Activated CD4-positive, alpha-beta T cell treated with anti-CD3 and anti-CD28 coated beads, Interleukin-2, amount 10 ng/mL, durations not matched to agents 7 days and 5 days (primary cell): ENCODE results near the gene ADGRL3. TPM values are rescaled to one million over a fixed set of nuclear protein-coding genes. Genes with fewer than 3 reads are reported as not detected.
"Not testable (repeated sequence)": the region's sequence is repeated elsewhere in the genome, so short reads cannot be mapped to it uniquely, and the experiment has no call there.

Experiments used
- CTCF ChIA-PET: fragments of 350-600 bp; sonication (Branson Sonifier 250); formaldehyde crosslinking; loops from one replicate; lab custom pipeline; 2021; ENCODE audit warnings: antibody characterized with exemption; lab: Charles Lee
- POLR2A ChIA-PET: fragments of 350-600 bp; sonication (Branson Sonifier 250); formaldehyde crosslinking; loops from one replicate; lab custom pipeline; 2021; ENCODE audit warnings: antibody characterized with exemption; lab: Charles Lee
- DNase-seq: peaks from one replicate; pipeline ENCODE4 v3.0.0-alpha.2; 2020
- H3K27ac Mint-ChIP-seq: one replicate; pipeline ENCODE4 v1.8.0; 2021; ENCODE audit warnings: mild to moderate bottlenecking, moderate library complexity, mixed read lengths
- H3K27me3 Mint-ChIP-seq: one replicate; pipeline ENCODE4 v1.8.0; 2021; ENCODE audit warnings: mixed read lengths
- H3K36me3 Mint-ChIP-seq: one replicate; pipeline ENCODE4 v1.8.0; 2021; ENCODE audit warnings: low read depth, mixed read lengths
- H3K4me1 Mint-ChIP-seq: one replicate; pipeline ENCODE4 v1.8.0; 2021; ENCODE audit warnings: mixed read lengths
- H3K4me3 Mint-ChIP-seq: one replicate; pipeline ENCODE4 v1.8.0; 2021; ENCODE audit warnings: mild to moderate bottlenecking, moderate library complexity, mixed read lengths
- H3K9me3 Mint-ChIP-seq: one replicate; pipeline ENCODE4 v1.8.0; 2021; ENCODE audit warnings: mixed read lengths
- total RNA-seq, 2 experiments: library from RNA; stranded (reverse); gene quantifications; one replicate each; pipeline ENCODE4 v1.2.3, GENCODE V29; 2021

The ADGRL3 gene
- total RNA-seq, 2 experiments from 2014 or later: not detected

DNA sequence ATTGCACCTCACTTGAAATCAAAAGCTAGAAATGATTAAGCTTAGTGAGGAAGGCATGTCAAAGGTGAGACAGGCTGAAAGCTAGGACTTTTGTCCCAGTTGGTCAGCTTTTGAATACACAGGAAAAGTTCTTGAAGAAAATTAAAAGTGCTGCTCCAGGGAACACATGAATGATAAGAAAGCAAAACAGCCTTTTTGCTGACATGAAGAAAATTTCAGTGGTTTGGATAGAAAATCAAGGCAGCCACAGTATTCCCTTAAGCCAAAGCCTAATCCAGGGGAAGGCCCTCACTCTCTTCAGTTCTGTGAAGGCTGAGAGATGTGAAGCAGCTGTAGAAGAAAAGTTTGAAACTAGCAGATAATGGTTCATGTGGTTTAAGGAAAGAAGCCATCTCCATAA is 150.8 kb downstream of the ADGRL3 start:
- POLR2A ChIA-PET: no interaction called here
- Mint-ChIP-seq H3K4me3 (no peak overlapping the region), H3K9me3 (peaks cover 2% of the 10 kb centered on the region), H3K36me3 (no peaks in the 10 kb centered on the region), H3K27me3 (no peaks in the 10 kb centered on the region), H3K27ac (no peak overlapping the region), H3K4me1 (no peaks in the 10 kb centered on the region)
- no peak for DNase-seq
- CTCF ChIA-PET: no interaction called here

GRCh38 chr4:61356696-61357095 is 156.6 kb downstream of the ADGRL3 start:
- Mint-ChIP-seq H3K9me3 (peaks cover 7% of the 10 kb centered on the region), H3K27me3 (no peaks in the 10 kb centered on the region)
- POLR2A ChIA-PET: no interaction called here

DNA sequence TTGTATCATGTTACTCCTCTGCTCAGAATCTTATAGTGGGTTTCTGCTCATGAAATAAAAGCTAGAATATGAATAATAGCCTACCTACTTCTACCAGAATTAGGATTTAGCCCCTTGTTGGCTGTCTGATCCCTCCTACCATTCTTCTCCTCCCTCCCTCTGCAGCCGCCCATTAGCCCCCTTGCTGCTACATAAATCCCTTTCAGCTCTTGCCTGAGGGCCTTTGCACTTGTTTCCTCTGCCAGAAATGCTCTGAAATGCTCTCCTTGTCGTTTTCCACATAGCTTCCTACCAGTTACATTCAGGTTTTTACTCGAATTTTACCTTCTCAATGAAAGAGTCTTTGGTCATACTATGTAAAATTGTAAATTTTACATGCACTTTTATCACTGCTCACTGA is 159.2 kb downstream of the ADGRL3 start:
- no peaks in the 10 kb centered on the region for H3K36me3 Mint-ChIP-seq
- ChIA-PET CTCF (no interaction called here), POLR2A (no interaction called here)
- no peak overlapping the region for H3K27ac Mint-ChIP-seq
- H3K4me1 Mint-ChIP-seq: no peaks in the 10 kb centered on the region
- no peak for DNase-seq
- no peak overlapping the region for H3K4me3 Mint-ChIP-seq
- H3K27me3 Mint-ChIP-seq: no peaks in the 10 kb centered on the region
- peaks cover 5% of the 10 kb centered on the region for H3K9me3 Mint-ChIP-seq

More at GRCh38 chr4:61356696-61357095, 156.6 kb downstream of the ADGRL3 start:
- DNase-seq: no peak
- Mint-ChIP-seq H3K4me1 (no peaks in the 10 kb centered on the region), H3K36me3 (no peaks in the 10 kb centered on the region), H3K4me3 (no peak overlapping the region), H3K27ac (no peak overlapping the region)
- CTCF ChIA-PET: no interaction called here

- H3K36me3 Mint-ChIP-seq, CTCF ChIA-PET, H3K4me1 Mint-ChIP-seq, DNase-seq, POLR2A ChIA-PET, H3K4me3 Mint-ChIP-seq, H3K27me3 Mint-ChIP-seq, H3K27ac Mint-ChIP-seq, H3K9me3 Mint-ChIP-seq: not testable (repeated sequence)
Observed at GRCh38 chr4:61372817-61373216, 172.7 kb downstream of the ADGRL3 start.

DNA sequence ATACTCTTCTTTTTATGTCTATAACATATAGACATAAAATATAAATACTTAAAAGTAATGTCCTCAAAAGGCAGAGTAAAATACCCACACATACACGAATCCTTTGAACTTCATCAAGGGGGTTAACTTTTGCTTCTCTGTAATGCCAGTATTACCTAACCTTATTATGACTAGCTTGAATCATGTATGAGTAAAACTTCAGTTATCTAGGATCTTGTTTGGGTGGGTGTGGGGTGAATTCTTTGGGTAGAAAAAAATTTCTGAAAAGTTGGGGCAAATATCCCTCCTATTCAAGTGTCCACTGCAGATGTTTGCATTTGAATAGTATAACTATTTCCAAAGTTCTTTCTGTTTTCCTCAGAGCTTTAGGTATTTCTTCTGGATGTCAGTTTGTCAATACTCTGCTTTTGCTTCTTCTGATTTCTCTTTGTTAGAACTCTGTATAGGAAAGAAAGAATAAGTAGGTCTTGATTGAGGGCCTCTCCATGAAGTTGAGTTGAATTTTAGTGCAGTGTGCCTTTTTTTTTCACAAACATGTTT is 173.8 kb downstream of the ADGRL3 start:
- H3K27ac Mint-ChIP-seq: no peak overlapping the region
- H3K27me3 Mint-ChIP-seq: no peaks in the 10 kb centered on the region
- no peak for DNase-seq
- ChIA-PET POLR2A (no interaction called here), CTCF (no interaction called here)
- no peaks in the 10 kb centered on the region for H3K4me1 Mint-ChIP-seq
- no peak overlapping the region for H3K4me3 Mint-ChIP-seq
- no peaks in the 10 kb centered on the region for H3K9me3 Mint-ChIP-seq
- no peaks in the 10 kb centered on the region for H3K36me3 Mint-ChIP-seq

- Mint-ChIP-seq H3K27me3 (no peaks in the 10 kb centered on the region), H3K9me3 (no peaks in the 10 kb centered on the region), H3K4me1 (no peaks in the 10 kb centered on the region), H3K27ac (no peak overlapping the region), H3K36me3 (no peaks in the 10 kb centered on the region), H3K4me3 (no peak overlapping the region)
- ChIA-PET POLR2A (no interaction called here), CTCF (no interaction called here)
- no peak for DNase-seq
Observed at GRCh38 chr4:61374447-61374891, 174.3 kb downstream of the ADGRL3 start.

DNA sequence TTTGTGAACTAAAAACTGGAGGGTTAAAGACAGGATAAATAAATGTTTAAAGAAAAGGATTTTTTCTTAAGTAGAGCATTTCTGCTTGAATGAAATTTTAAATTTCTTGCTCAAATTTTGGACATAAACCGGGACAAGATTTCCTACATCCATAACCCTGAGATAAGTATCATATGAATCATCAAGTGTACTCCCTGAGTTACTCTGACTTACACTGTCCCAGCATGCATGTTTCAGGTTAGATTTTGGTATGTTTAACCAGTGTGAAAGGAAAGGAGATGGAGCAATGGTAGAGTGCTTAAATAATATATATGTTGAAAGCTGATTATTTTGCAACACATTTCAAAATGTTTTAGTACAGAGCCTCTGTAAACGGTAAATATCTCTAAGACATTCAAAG is 175.2 kb downstream of the ADGRL3 start:
- no peak for DNase-seq
- no peak overlapping the region for H3K4me3 Mint-ChIP-seq
- ChIA-PET POLR2A (no interaction called here), CTCF (no interaction called here)
- no peaks in the 10 kb centered on the region for H3K9me3 Mint-ChIP-seq
- H3K27ac Mint-ChIP-seq: no peak overlapping the region
- no peaks in the 10 kb centered on the region for H3K27me3 Mint-ChIP-seq
- no peaks in the 10 kb centered on the region for H3K36me3 Mint-ChIP-seq
- no peaks in the 10 kb centered on the region for H3K4me1 Mint-ChIP-seq

DNA sequence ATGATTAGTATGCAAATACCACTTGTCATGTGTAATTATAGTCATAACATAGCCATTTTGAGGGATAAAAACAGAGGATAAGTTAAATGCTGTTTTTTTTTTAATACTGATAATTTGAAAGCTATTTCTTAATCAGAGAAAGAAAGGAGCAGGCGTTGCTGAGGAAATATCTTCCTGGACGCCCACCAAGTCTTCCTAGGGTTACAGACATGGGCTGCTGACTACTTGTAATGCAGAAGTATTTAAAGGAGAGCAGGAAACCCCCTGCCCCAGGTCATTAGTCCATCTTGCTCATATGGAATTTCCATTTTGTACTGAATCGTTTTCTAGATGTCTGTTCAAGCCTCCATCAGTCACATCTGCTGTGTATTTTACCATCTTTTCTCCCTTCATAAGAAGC is 176.2 kb downstream of the ADGRL3 start:
- Mint-ChIP-seq H3K4me3 (no peak overlapping the region), H3K4me1 (no peaks in the 10 kb centered on the region), H3K9me3 (no peaks in the 10 kb centered on the region), H3K36me3 (no peaks in the 10 kb centered on the region), H3K27me3 (no peaks in the 10 kb centered on the region), H3K27ac (no peak overlapping the region)
- DNase-seq: no peak
- CTCF ChIA-PET: no interaction called here
- POLR2A ChIA-PET: no interaction called here

DNA sequence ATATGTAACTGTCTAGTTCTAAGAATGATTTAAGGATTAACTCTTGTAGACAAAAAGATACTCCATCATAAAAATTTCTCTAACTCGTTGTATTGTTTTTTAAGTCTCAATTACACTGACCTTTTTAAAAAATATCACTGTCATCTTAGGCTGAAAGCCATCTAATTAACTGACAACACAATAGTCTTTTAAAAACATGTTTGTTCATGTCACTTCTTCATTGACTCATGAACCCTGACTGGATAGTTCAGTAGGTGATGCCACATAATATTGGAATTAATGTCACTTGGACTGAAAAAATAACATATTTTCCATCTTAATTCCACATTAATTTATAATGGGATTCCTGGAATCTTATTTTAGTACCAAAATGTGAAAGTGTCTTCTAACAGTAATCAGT is 179.3 kb downstream of the ADGRL3 start:
- no peaks in the 10 kb centered on the region for H3K9me3 Mint-ChIP-seq
- H3K4me3 Mint-ChIP-seq: no peak overlapping the region
- no peak overlapping the region for H3K27ac Mint-ChIP-seq
- DNase-seq: no peak
- no peaks in the 10 kb centered on the region for H3K36me3 Mint-ChIP-seq
- no peaks in the 10 kb centered on the region for H3K4me1 Mint-ChIP-seq
- ChIA-PET POLR2A (no interaction called here), CTCF (no interaction called here)
- no peaks in the 10 kb centered on the region for H3K27me3 Mint-ChIP-seq

- Mint-ChIP-seq H3K36me3 (no peaks in the 10 kb centered on the region), H3K4me3 (no peak overlapping the region), H3K4me1 (no peaks in the 10 kb centered on the region), H3K9me3 (peaks cover 3% of the 10 kb centered on the region), H3K27ac (no peak overlapping the region), H3K27me3 (no peaks in the 10 kb centered on the region)
- DNase-seq: no peak
- CTCF ChIA-PET: no interaction called here
- POLR2A ChIA-PET: no interaction called here
Observed at GRCh38 chr4:61380865-61381264, 180.7 kb downstream of the ADGRL3 start.

DNA sequence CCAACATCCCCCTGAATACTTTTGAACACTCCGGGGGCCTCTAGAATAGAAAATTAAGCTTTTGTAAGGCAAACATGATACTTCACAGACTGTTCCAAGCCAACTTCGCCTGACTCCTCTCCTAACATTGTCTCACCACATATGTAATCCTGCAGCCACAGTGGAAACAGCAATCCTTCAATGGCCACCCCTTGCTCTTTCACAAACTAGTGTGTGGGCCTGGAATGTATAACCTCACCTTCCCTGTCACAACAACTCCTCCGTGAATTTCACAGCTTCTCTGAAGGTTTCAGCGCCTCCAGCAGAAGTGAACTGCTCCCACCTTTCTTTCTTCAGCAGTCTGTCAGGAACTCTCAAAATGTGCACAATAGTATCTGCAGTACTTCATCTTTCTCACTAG is 185.1 kb downstream of the ADGRL3 start:
- Mint-ChIP-seq H3K4me1 (no peaks in the 10 kb centered on the region), H3K4me3 (no peak overlapping the region), H3K27me3 (no peaks in the 10 kb centered on the region), H3K27ac (no peak overlapping the region), H3K9me3 (peaks cover 6% of the 10 kb centered on the region), H3K36me3 (no peaks in the 10 kb centered on the region)
- no peak for DNase-seq
- POLR2A ChIA-PET: no interaction called here
- CTCF ChIA-PET: no interaction called here

GRCh38 chr4:61387372-61387771 is 187.2 kb downstream of the ADGRL3 start:
- H3K4me1 Mint-ChIP-seq, DNase-seq, H3K36me3 Mint-ChIP-seq, H3K27me3 Mint-ChIP-seq, POLR2A ChIA-PET, CTCF ChIA-PET, H3K4me3 Mint-ChIP-seq, H3K9me3 Mint-ChIP-seq, H3K27ac Mint-ChIP-seq: not testable (repeated sequence)

DNA sequence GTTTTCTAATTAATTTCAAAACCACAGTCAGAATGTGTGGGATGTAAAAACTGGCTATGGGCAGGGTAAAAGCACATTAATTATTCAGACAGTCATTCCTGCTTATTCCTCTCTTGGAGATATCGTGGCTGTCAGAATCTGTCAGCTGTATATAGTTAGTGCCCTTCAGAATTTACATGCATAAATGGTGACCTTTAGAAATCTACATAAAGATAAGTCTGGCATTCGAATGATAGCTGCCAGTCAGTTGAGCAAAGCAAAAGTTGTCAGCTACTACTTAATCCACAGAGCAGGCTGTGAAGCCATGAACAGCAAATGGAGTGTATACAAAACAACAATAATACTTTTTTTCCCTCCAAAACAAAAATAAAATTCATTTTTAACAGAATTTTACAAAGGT is 189.5 kb downstream of the ADGRL3 start:
- POLR2A ChIA-PET: no interaction called here
- Mint-ChIP-seq H3K4me3 (no peak overlapping the region), H3K9me3 (peaks cover 6% of the 10 kb centered on the region), H3K27ac (no peak overlapping the region), H3K36me3 (no peaks in the 10 kb centered on the region), H3K4me1 (no peaks in the 10 kb centered on the region), H3K27me3 (no peaks in the 10 kb centered on the region)
- DNase-seq: no peak
- CTCF ChIA-PET: no interaction called here

DNA sequence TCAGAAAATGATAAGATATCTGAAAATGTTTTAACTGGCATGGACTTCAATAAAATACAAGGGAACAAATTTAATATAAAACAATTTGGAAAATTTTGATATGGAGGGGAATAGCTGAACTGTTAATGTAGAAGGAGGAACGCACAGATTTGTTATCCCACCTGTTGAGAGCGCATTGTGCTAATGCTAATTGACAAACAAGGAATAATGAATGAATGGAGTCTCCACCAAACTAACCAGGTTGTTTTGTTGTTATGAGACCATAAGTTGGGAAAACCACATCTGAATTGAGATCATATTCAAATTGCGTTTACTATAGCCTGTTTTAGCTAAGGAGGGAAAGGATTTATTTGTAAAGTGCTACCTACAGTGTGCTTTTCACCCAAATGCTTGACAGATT is 195.6 kb downstream of the ADGRL3 start:
- Mint-ChIP-seq H3K9me3 (no peaks in the 10 kb centered on the region), H3K4me3 (no peak overlapping the region), H3K27me3 (no peaks in the 10 kb centered on the region), H3K27ac (no peak overlapping the region), H3K36me3 (no peaks in the 10 kb centered on the region), H3K4me1 (no peaks in the 10 kb centered on the region)
- CTCF ChIA-PET: no interaction called here
- POLR2A ChIA-PET: no interaction called here
- DNase-seq: no peak
